ENCODE results near the gene KITLG. TPM values are rescaled to one million over a fixed set of nuclear protein-coding genes. Genes with fewer than 3 reads are reported as not detected.
A peak's percentile ranks its signal among the peaks of the same experiment; 100 is the strongest.

Gene KITLG
- total RNA-seq, 1 experiment from 2014 or later = 570 TPM

- no peak for TF ChIP-seq ZBTB33 (IDR thresholded peaks at IDR 0.05; ENCODE audit: extremely low read depth, insufficient replicate concordance, low read length)
- no peak for TF ChIP-seq EZH2 (IDR thresholded peaks at IDR 0.05)
- TF ChIP-seq CEBPB (IDR thresholded peaks at IDR 0.05; ENCODE audit: low read depth) = no peak
- TF ChIP-seq SP1 (IDR thresholded peaks at IDR 0.05; ENCODE audit: low read depth) = peak; percentile 19; the same call in 1 of the 2 replicates
- TF ChIP-seq SIN3A (IDR thresholded peaks at IDR 0.05; ENCODE audit: low read depth) = peak; percentile 79; the same call in 1 of the 2 replicates
- TF ChIP-seq ATF3 (IDR thresholded peaks at IDR 0.05) = no peak
Observed at GRCh38 chr12:88580051-88580871, at the start of gene KITLG (continued).

- Histone ChIP-seq H3K27me3 (ENCODE audit: insufficient read depth, low read length) (no peaks in the 10 kb centered on the region), H3K4me1 (ENCODE audit: control insufficient read depth in 1 of 2, insufficient read depth in 2 of 2, low read length in 2 of 2) (no peaks in the 10 kb centered on the region; a peak in 2 of 4 replicates), H3K4me2 (ENCODE audit: low read length) (no peak overlapping the region), H4K20me1 (ENCODE audit: insufficient read depth) (no peaks in the 10 kb centered on the region), H3K79me2 (ENCODE audit: insufficient read depth, low read length) (no peaks in the 10 kb centered on the region), H3K4me3 (replicated peaks in 1 of 2; ENCODE audit: low read depth in 1 of 2, low read length in 2 of 2) (no peak overlapping the region), H3K9me3 (ENCODE audit: control insufficient read depth in 1 of 2, insufficient read depth in 1 of 2, low read depth in 1 of 2, low read length in 2 of 2) (no peaks in the 10 kb centered on the region), H3K36me3 (ENCODE audit: control insufficient read depth in 1 of 2, insufficient read depth in 2 of 2, low read length in 2 of 2) (no peaks in the 10 kb centered on the region), H2AFZ (ENCODE audit: low read depth, low read length, poor library complexity, severe bottlenecking) (no peak overlapping the region), H3K27ac (ENCODE audit: low read depth, low read length) (no peak overlapping the region), H3K9ac (ENCODE audit: low read length) (no peak overlapping the region), H3K9me2 (ENCODE audit: insufficient read depth) (no peaks in the 10 kb centered on the region)
- BruUV-seq (replicated peaks) = no TSS peak
- ChIA-PET CTCF (no interaction called here), RAD21 (ENCODE audit: low non-redundant PET in 1 of 2, low total read pairs in 2 of 2, uncharacterized antibody in 2 of 2, unreplicated experiment in 2 of 2) (no interaction called here), POLR2A (no interaction called here)
- DNase-seq (ENCODE audit: low read depth, low spot score) (no peak), ATAC-seq (no peak)
- intact Hi-C loops (cut with micrococcal nuclease) = no loop called here
- TF ChIP-seq REST (IDR thresholded peaks at IDR 0.05; ENCODE audit: low read depth) (no peak), POLR2AphosphoS5 (IDR thresholded peaks at IDR 0.05; ENCODE audit: low read depth, low read length) (no peak), ZBTB33 (IDR thresholded peaks at IDR 0.05; ENCODE audit: extremely low read depth, insufficient replicate concordance, low read length) (no peak), ATF3 (IDR thresholded peaks at IDR 0.05) (no peak), EGR1 (IDR thresholded peaks at IDR 0.05; ENCODE audit: low read depth) (no peak), FOSL1 (IDR thresholded peaks at IDR 0.05; ENCODE audit: low read depth) (no peak), CBX3 (IDR thresholded peaks at IDR 0.05; ENCODE audit: low read depth) (no peak), MAX (IDR thresholded peaks at IDR 0.05) (no peak), SP1 (IDR thresholded peaks at IDR 0.05; ENCODE audit: low read depth) (no peak), SIN3A (IDR thresholded peaks at IDR 0.05; ENCODE audit: low read depth) (no peak), RAD21 (IDR thresholded peaks at IDR 0.05; ENCODE audit: low read depth) (no peak), TCF7L2 (IDR thresholded peaks at IDR 0.05; ENCODE audit: borderline replicate concordance, extremely low read depth, insufficient read depth, insufficient read length) (no peak)
Observed at GRCh38 chr12:88628856-88629509, 48.7 kb upstream of the KITLG start.

Measured in HCT116 (cell line).